H9 (cell line): Measurements from ENCODE around the gene PIP5K1C. TPM values are rescaled to one million over a fixed set of nuclear protein-coding genes. Genes with fewer than 3 reads are reported as not detected.

Experiments used
- DNase-seq: peaks from one replicate; pipeline ENCODE4 v3.0.0-alpha.2; 2017
- H2AFZ ChIP-seq: one replicate; pipeline ENCODE4 v1.6.1; 2013; ENCODE audit warnings: mild to moderate bottlenecking, low read length, control low read depth, moderate library complexity
- H2AK5ac ChIP-seq: 2 replicates; pipeline ENCODE4 v1.6.1; 2013; ENCODE audit warnings: low read length, control low read depth, mixed read lengths; ENCODE audit not compliant: insufficient read length
- H2BK120ac ChIP-seq: one replicate; pipeline ENCODE4 v1.6.1; 2013; ENCODE audit warnings: low read depth, mild to moderate bottlenecking, low read length, control low read depth, inconsistent platforms; ENCODE audit not compliant: poor library complexity, severe bottlenecking
- H2BK12ac ChIP-seq: 2 replicates; pipeline ENCODE4 v1.6.1; 2013; ENCODE audit warnings: low read length, control low read depth, mixed read lengths, low read depth; ENCODE audit not compliant: insufficient read length
- H2BK15ac ChIP-seq: 2 replicates; pipeline ENCODE4 v1.6.1; 2013; ENCODE audit warnings: low read depth, low read length, control low read depth
- H2BK20ac ChIP-seq: one replicate; pipeline ENCODE4 v1.6.1; 2013; ENCODE audit warnings: low read depth, mild to moderate bottlenecking, low read length, control low read depth, inconsistent platforms; ENCODE audit not compliant: poor library complexity, severe bottlenecking
- H2BK5ac ChIP-seq: 2 replicates; pipeline ENCODE4 v1.6.1; 2013; ENCODE audit warnings: low read length, control low read depth, mixed read lengths; ENCODE audit not compliant: insufficient read length
- H3K14ac ChIP-seq: 2 replicates; pipeline ENCODE4 v1.6.1; 2013; ENCODE audit warnings: low read length, control low read depth; ENCODE audit not compliant: insufficient read depth
- H3K18ac ChIP-seq: 2 replicates; pipeline ENCODE4 v1.6.1; 2013; ENCODE audit warnings: low read depth, mild to moderate bottlenecking, mixed read lengths, low read length, control low read depth; ENCODE audit not compliant: insufficient read length
- H3K23ac ChIP-seq: 2 replicates; pipeline ENCODE4 v1.6.1; 2013; ENCODE audit warnings: low read length, control low read depth, mixed read lengths, low read depth; ENCODE audit not compliant: insufficient read length
- H3K23me2 ChIP-seq: 2 replicates; pipeline ENCODE4 v1.6.1; 2013; ENCODE audit warnings: low read depth, mild to moderate bottlenecking, mixed read lengths, low read length, control low read depth; ENCODE audit not compliant: insufficient read length, poor library complexity, severe bottlenecking
- H3K27ac ChIP-seq: 2 replicates; pipeline ENCODE4 v1.5.1; 2013; ENCODE audit warnings: low read length, control low read depth, mixed read lengths, low read depth; ENCODE audit not compliant: insufficient read length
- H3K27me3 ChIP-seq: 2 replicates; pipeline ENCODE4 v1.6.1; 2013; ENCODE audit warnings: low read length, control low read depth, inconsistent platforms; ENCODE audit not compliant: insufficient read depth
- H3K4ac ChIP-seq: 2 replicates; pipeline ENCODE4 v1.6.1; 2013; ENCODE audit warnings: low read depth, mild to moderate bottlenecking, control low read depth, inconsistent platforms, low read length, moderate library complexity
- H3K4me1 ChIP-seq: 2 replicates; pipeline ENCODE4 v1.6.1; 2013; ENCODE audit warnings: low read length, control low read depth, inconsistent platforms; ENCODE audit not compliant: insufficient read depth
- H3K4me2 ChIP-seq: 2 replicates; pipeline ENCODE4 v1.6.1; 2013; ENCODE audit warnings: low read length, control low read depth, mixed read lengths; ENCODE audit not compliant: insufficient read length, insufficient read depth
- H3K56ac ChIP-seq: 2 replicates; pipeline ENCODE4 v1.6.1; 2013; ENCODE audit warnings: low read depth, mild to moderate bottlenecking, mixed read lengths, low read length, control low read depth; ENCODE audit not compliant: insufficient read length
- H3K79me1 ChIP-seq: 2 replicates; pipeline ENCODE4 v1.6.1; 2013; ENCODE audit warnings: low read depth, mild to moderate bottlenecking, moderate library complexity, low read length, control low read depth, inconsistent platforms; ENCODE audit not compliant: insufficient read depth, poor library complexity, severe bottlenecking
- H3K79me2 ChIP-seq: 2 replicates; pipeline ENCODE4 v1.6.1; 2013; ENCODE audit warnings: low read length, control low read depth, inconsistent platforms; ENCODE audit not compliant: insufficient read depth
- H3K9ac ChIP-seq: 2 replicates; pipeline ENCODE4 v1.6.1; 2013; ENCODE audit warnings: low read length, control low read depth, mixed read lengths; ENCODE audit not compliant: insufficient read length; ENCODE audit errors: extremely low read depth
- H3K9me3 ChIP-seq: one replicate; pipeline ENCODE4 v1.6.1; 2013; ENCODE audit warnings: low read depth, low read length, inconsistent platforms; ENCODE audit not compliant: control insufficient read depth
- H3T11ph ChIP-seq: one replicate; pipeline ENCODE4 v1.6.1; 2013; ENCODE audit warnings: mild to moderate bottlenecking, low read length, control low read depth, inconsistent platforms
- H4K20me1 ChIP-seq: one replicate; pipeline ENCODE4 v1.6.1; 2013; ENCODE audit not compliant: control insufficient read depth, insufficient read length, insufficient read depth
- H4K5ac ChIP-seq: 2 replicates; pipeline ENCODE4 v1.6.1; 2013; ENCODE audit warnings: low read depth, mild to moderate bottlenecking, mixed read lengths, low read length, control low read depth; ENCODE audit not compliant: insufficient read length
- H4K8ac ChIP-seq: replicated peaks from 2 replicates; pipeline ENCODE4 v1.6.1; 2013; ENCODE audit warnings: low read length, control low read depth, mixed read lengths, low read depth; ENCODE audit not compliant: insufficient read length
- H4K91ac ChIP-seq: 2 replicates; pipeline ENCODE4 v1.6.1; 2013; ENCODE audit warnings: low read depth, mild to moderate bottlenecking, moderate library complexity, mixed read lengths, low read length, control low read depth; ENCODE audit not compliant: insufficient read length
- H3K27ac Mint-ChIP-seq, 3 experiments: 2 replicates in 2 of 3; 3 replicates in 1 of 3; pipeline ENCODE4 v1.8.0; 2020 to 2021; ENCODE audit warnings: mixed read lengths in 3 of 3, mild to moderate bottlenecking in 1 of 3, moderate library complexity in 1 of 3
- H3K27me3 Mint-ChIP-seq: 2 replicates; pipeline ENCODE4 v1.8.0; 2021; ENCODE audit warnings: low read depth, mild to moderate bottlenecking, moderate library complexity, mixed read lengths
- H3K36me3 Mint-ChIP-seq, 3 experiments: 2 replicates in 2 of 3; 3 replicates in 1 of 3; pipeline ENCODE4 v1.8.0; 2020 to 2021; ENCODE audit warnings: low read depth in 3 of 3, mixed read lengths in 3 of 3; ENCODE audit not compliant: insufficient read depth in 1 of 3
- H3K4me1 Mint-ChIP-seq, 2 experiments: 2 replicates each; pipeline ENCODE4 v1.8.0; 2020; ENCODE audit warnings: mixed read lengths in 2 of 2
- H3K4me3 Mint-ChIP-seq, 2 experiments: 2 replicates in 1 of 2; 3 replicates in 1 of 2; pipeline ENCODE4 v1.8.0; 2020 to 2021; ENCODE audit warnings: mild to moderate bottlenecking in 2 of 2, mixed read lengths in 2 of 2, moderate library complexity in 1 of 2
- H3K9me3 Mint-ChIP-seq, 2 experiments: 2 replicates in 1 of 2; 3 replicates in 1 of 2; pipeline ENCODE4 v1.8.0; 2020; ENCODE audit warnings: mild to moderate bottlenecking in 2 of 2, mixed read lengths in 2 of 2, moderate library complexity in 1 of 2
- CTCF ChIP-seq: fragments of 200-600 bp; sonication (generic); conservative IDR thresholded peaks from 3 replicates; pipeline ENCODE4 v1.8.0; 2021; ENCODE audit warnings: antibody characterized with exemption, mild to moderate bottlenecking
- WGBS: extraction: QIAGEN DNeasy Blood & Tissue Kit; methylation state at CpG from one replicate; pipeline ENCODE4 v1.1.7; 2013; ENCODE audit warnings: missing lambda C conversion rate, low lambda C conversion rate, mixed read lengths; ENCODE audit not compliant: insufficient read length; ENCODE audit errors: extremely low coverage; 5-methylcytosine and 5-hydroxymethylcytosine counted together
- total RNA-seq: library from RNA; stranded (reverse); gene quantifications from 2 replicates; pipeline ENCODE4 v1.2.1, GENCODE V29; 2021

Gene PIP5K1C
- total RNA-seq, 1 experiment from 2014 or later = 41.7 TPM

GRCh38 chr19:3680939-3681338 lies 19.3 kb downstream of the PIP5K1C start:
- H3K9me3 Mint-ChIP-seq = peaks cover 14% of the 10 kb centered on the region in 2 experiments
- DNase-seq = no peak
- H4K8ac ChIP-seq = no peak overlapping the region
- 0 out of 2 replicates have a peak, but pooled peaks cover 2% of the 10 kb centered on the region for H3K79me2 ChIP-seq
- peak overlapping the region in 1 of 3 experiments; percentile 44; a peak in 1 of 7 replicates for H3K27ac Mint-ChIP-seq
- no peak overlapping the region for H3K4ac ChIP-seq
- H3K4me1 ChIP-seq = peaks cover 10% of the 10 kb centered on the region; the same call in 1 of the 2 replicates
- H3K23me2 ChIP-seq = no peaks in the 10 kb centered on the region
- H2BK15ac ChIP-seq = no peak overlapping the region
- H3T11ph ChIP-seq = no peak overlapping the region
- H3K9me3 ChIP-seq = peaks cover 8% of the 10 kb centered on the region
- H3K18ac ChIP-seq = no peak overlapping the region
- H4K5ac ChIP-seq = no peak overlapping the region
- H3K14ac ChIP-seq = no peak overlapping the region; the same call in 1 of the 2 replicates
- H2BK12ac ChIP-seq = no peak overlapping the region
- H2AFZ ChIP-seq = no peak overlapping the region
- H3K4me1 Mint-ChIP-seq = peaks cover 28 to 32% of the 10 kb centered on the region in 2 experiments
- H3K36me3 Mint-ChIP-seq = peaks cover 19 to 26% (median 24%) of the 10 kb centered on the region in 3 experiments
- no peak overlapping the region for H3K23ac ChIP-seq
- H4K20me1 ChIP-seq = peaks cover 9% of the 10 kb centered on the region
- no peak for TF ChIP-seq CTCF
- H2BK20ac ChIP-seq = no peak overlapping the region
- no peak overlapping the region for H3K27ac ChIP-seq
- H3K27me3 Mint-ChIP-seq = no peaks in the 10 kb centered on the region
- H2BK120ac ChIP-seq = no peak overlapping the region
- H3K4me3 Mint-ChIP-seq = no peak overlapping the region
- no peak overlapping the region for H3K4me2 ChIP-seq
- no peak overlapping the region for H3K56ac ChIP-seq
- H3K27me3 ChIP-seq = no peaks in the 10 kb centered on the region
- no peak overlapping the region for H3K9ac ChIP-seq
- H2BK5ac ChIP-seq = no peak overlapping the region
- no CpG with 5 or more reads among the region's 12 CpGs for WGBS
- no peak overlapping the region for H2AK5ac ChIP-seq
- no peak overlapping the region for H4K91ac ChIP-seq
- peaks cover 6% of the 10 kb centered on the region for H3K79me1 ChIP-seq
